DMS53 treated with DMSO at 0.1 percent for 48 hours (cell line): Measurements from ENCODE around the gene SCYL1.

Experiments used
- DNase-seq: peaks from one replicate; lab custom pipeline; 2025; ENCODE audit not compliant: unreplicated experiment; lab: John Stamatoyannopoulos, UW

Gene SCYL1

GRCh38 chr11:65524741-65525545, at the start of gene SCYL1:
Gene SCYL1 (plus strand): TSS chr11:65525083. CDS start chr11:65525154, 71 bp downstream.
- DNase-seq, result peak; percentile 52

GRCh38 chr11:65476632-65477148, 48.2 kb upstream of the SCYL1 start:
- no peak for DNase-seq

GRCh38 chr11:65477149-65477965, 47.5 kb upstream of the SCYL1 start:
- DNase-seq, result peak; percentile 90

- no peak for DNase-seq
Observed at GRCh38 chr11:65478388-65479183, 46.3 kb upstream of the SCYL1 start.

- no peak for DNase-seq
Observed at GRCh38 chr11:65479184-65480145, 45.4 kb upstream of the SCYL1 start.

- DNase-seq, result no peak
Observed at GRCh38 chr11:65482306-65482850, 42.5 kb upstream of the SCYL1 start.

- no peak for DNase-seq
Observed at GRCh38 chr11:65485920-65486219, 39.0 kb upstream of the SCYL1 start.

DNA sequence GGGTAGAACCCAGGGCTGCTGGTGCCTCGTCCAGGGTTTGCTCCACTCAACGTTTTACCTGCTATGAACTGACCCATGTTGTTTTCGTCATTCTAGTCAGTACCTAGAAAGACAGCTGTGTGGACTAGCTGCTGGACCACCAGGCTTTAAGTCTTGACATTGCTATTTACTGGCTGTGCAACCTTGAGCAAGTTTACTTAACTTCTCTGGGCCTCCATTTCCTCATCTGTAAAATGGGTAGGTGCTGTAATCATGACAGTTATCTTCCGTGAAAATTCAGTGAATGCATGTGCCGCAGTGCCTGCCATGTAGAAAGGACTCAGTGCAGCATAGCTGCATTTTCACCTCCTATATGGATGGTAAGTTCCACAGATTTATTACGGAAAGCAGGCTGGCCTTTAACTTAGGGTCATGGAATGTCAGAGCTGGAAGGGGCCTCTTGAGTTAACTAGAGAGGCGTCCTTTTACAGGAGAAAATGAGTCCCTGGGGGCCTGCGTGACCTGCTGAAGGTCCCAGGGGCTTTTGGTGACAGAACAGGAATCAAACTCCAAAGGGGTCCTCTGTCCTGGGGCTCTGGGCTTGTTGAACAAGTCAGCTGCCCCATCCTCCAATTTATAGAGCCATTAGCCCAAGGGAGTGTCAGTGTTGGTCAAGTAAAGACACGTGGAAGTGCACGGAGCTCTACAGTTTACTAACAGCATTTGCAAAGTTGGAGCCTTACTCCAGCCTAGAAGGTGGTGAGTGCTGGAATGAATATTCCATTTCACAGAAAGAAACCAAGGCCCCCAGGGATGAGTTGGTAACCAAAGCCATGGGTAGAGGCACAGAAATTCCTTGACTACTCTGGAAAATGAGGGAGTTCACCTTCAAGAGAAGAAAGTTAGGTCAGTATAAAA, 38.1 kb upstream of the SCYL1 start:
- DNase-seq, result no peak

- peak; percentile 98 for DNase-seq
Observed at GRCh38 chr11:65487467-65488272, 37.2 kb upstream of the SCYL1 start.

DNA sequence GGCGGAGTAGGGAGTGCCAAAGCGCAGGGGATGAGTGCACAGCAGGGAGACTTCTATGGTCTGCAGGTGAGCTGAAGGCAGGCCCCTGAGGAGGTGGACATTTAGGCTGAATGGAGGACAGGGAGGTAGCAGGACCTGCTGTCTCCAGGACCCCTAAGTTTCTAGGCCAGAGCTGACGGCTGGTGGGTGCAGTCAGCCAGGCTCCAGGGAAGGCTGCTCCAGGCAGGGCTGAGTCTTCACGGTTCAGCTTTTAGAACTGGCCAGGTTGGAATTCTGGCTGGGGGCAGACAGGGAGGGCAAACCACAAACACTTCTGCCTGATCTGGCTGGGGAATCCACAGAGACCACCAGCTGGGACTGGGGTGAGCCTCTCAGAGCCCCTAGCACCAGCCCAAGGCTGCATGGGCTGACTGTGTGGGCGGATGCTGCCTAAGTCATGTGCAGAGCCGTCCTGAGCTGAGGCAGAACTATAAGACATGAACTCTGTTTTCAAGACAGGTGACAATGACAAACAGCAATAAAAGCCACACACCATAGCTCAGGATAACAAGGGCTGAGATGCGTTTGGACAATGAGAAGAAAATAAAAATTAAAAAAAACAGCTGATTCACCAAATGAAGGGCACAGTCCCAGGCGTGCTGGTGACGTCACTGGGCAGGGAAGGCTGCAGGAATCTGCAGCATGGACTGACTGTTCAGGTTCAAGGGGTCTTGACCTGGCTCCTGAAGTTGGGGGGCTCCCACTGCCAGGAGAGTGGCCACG, 36.4 kb upstream of the SCYL1 start:
- DNase-seq, result no peak

- DNase-seq, result no peak
Observed at GRCh38 chr11:65489035-65489705, 35.7 kb upstream of the SCYL1 start.

GRCh38 chr11:65489706-65490320, 35.1 kb upstream of the SCYL1 start:
- DNase-seq, result no peak

DNA sequence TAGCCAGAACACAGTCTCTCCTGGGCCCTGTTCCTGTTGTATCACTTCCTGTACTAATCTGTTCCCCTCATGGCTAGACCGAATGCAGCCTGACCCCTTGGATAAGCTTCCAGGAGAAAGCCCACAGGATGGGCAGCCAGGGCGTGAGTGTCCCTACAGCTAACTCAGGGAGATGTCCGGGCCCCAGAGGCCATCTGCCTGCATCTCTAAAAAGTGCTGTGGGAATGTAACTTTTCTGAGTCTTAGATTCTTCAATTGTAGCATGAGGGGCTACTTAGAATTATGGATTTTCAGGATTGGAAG, 33.8 kb upstream of the SCYL1 start:
- no peak for DNase-seq

DNA sequence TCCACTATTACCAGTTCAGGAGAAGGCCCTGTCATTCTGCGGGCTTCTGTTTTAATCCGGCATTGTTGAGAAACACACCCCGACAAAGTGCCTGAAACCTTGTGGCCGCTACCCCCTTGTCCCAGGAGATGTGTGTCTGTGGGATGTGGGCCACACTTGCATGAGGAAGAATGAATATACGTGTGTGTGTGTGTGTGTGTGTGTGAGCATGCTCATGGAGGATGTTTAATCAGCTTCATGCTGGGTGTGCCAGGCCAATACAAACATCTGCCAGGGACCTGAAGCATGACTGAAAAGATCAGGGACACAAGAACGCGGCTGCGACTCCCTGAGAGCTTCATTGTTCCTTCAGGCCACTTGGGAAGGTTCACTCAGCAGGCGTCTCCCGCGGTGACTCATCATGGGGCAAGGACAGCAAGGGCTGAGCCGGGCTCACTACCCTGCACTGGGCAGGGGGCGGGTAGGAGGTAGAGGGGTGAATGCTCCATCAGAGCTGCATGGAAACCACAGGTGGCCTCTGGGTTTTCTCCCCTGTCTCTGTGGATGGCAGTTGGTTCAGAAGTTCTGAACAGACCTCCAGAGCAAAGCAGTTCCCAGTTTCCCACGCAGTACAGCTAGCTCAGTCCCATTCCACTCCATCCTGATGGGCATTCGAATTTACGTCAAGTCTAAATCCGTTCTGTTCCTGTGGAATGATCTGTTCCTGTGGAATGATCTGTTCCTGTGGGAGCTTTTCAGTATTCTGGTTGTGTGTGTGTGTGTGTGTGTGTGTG, 33.1 kb upstream of the SCYL1 start:
- peak; percentile 94 for DNase-seq

- no peak for DNase-seq
Observed at GRCh38 chr11:65492387-65492636, 32.6 kb upstream of the SCYL1 start.
